Mucosa of gallbladder (tissue), 1 donor: Measurements from ENCODE around the gene ARHGEF26. TPM values are rescaled to one million over a fixed set of nuclear protein-coding genes. Genes with fewer than 3 reads are reported as not detected.

ENCODE experiments used
- DNase-seq: peaks from one replicate; pipeline ENCODE4 v3.0.0-alpha.2; 2020; ENCODE audit warnings: low spot score
- total RNA-seq: library from RNA; stranded (reverse); gene quantifications from one replicate; pipeline ENCODE4 v1.2.1, GENCODE V29; 2021
- donor health status: DM: no; HTN: no; CAD: no.

The ARHGEF26 gene
- total RNA-seq, 1 donor from 2014 or later = 56.7 TPM

DNA sequence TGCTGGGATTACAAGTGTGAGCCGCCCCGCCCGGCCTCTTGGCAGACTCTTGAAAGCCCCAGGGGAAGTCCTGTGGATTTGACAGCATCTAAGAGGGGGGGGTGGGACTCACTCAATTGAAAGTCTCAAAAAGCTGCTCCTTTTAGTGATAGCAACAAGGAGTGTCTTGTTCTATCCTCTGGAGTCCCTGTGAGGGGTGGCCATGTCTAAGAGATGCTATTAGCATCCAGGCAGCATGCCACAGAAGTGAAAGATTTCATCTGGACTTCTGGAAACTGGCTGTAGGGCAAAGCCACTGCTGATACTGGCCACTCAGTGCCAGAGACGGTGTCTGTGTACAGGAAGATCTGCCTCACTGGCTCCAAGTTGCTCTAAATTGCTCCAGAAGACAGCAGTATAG, 129.1 kb downstream of the ARHGEF26 start:
- DNase-seq = no peak

DNA sequence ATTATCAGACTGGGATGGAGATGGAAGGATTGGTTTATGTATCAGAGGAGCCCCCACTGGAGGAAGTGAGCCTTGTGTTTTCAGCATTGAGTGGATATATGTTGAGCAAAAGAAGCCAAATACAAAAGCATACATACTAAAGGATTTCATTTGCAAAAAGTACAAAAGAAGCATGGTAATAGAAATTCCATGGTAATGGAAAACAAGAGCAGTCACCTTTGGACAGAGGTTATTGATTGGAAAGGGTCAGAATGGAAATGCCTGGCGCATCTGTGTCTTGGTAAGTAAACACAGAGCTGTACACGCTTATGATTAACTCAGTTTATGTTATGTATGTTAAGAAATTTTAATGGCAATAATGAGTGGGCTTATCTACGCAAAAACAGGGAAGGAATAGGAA, 130.4 kb downstream of the ARHGEF26 start:
- no peak for DNase-seq

DNA sequence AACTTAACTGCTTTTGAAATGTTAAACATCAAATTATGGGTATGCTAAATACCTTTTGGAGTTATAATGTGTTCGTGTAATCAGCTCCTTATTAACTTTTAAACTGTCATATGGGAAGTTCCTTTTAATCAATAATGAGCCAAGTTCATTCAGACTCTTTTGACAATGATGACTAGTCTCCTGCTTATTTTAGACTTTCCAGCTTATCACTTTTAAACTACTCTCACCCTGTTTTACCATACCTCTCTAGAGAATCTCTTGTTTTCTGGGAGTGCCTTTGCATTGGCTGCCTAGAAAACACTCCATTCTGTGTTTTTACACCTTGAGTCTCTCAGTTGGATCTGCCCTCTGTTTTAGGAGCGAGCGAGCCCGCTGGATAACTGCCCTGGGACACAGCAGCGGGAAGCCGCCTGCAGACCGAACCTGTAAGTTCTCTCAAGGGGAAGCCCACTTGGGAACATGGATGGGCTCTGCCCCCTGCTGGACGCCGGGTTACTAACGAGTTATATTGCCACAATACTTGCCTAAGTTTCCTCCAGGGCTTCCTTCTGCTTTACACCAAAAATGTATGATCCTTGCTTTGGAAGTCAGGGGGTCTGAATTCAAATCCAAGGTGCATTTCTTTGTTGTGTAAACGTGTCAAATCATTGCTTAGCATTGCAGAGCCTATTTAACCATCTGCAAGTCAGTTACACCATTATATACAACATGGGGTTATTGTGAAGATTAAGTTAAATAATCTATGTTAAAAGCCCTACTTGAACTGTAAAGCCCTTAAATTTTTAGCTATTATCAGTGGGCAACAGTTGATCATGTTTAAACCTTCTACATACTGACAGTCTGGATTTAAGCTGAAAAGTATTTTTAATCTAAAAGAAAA, 131.8 kb downstream of the ARHGEF26 start:
- DNase-seq = peak; percentile 94

DNA sequence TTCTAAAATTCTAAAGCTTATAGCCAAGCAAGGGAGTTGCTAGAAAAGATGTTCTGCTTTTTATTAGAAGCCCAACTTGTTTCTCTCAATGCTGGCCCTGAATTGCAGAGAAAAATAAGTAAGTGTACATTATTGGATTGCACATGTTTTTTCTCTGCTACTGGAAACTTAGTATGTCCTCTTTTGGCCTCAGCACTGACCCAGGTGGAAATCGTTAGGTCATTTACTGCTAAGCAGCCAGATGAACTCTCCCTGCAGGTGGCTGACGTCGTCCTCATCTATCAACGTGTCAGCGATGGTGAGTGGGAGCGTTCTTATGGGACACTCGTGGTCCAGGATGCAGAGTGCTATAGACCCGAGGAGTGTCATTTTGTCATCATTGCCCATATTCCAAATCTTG, 133.3 kb downstream of the ARHGEF26 start:
- DNase-seq = no peak

DNA sequence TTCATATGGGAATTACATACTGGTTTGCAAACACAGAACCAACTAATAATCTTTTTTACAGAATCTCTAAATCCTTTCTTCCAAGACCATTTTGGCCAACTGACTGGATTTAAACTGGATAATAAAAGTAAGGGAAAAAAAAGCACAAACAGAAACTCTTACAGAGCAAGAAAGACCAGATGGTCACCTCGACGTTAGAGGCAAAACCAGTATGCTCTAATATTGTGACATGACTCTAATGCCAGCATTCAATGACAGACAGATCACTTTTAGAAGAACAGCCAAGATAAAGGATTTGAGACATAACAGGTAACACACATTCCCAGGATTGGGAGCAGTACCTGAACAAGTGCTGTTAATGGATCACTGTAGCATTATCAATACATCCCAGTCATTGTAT, 152.2 kb downstream of the ARHGEF26 start:
- DNase-seq = no peak

DNA sequence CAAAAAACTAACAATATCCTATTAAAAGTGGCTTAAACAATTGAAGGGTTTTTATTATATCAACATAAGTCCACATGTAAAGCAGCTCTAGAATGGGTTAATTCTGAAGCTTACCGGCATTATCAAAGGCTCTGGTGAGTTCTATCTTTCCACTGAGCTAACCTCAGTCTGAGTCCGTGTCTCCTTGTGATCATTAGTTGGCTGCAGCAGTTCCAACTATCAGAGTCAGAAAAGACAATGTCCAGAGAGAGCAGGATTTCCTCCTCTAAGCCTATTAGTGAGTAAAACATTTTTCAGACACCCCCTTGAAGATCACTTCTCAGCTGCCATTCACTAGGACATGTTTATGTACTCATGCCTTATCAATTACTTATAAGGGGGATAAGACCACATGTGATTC, 153.2 kb downstream of the ARHGEF26 start:
- no peak for DNase-seq

DNA sequence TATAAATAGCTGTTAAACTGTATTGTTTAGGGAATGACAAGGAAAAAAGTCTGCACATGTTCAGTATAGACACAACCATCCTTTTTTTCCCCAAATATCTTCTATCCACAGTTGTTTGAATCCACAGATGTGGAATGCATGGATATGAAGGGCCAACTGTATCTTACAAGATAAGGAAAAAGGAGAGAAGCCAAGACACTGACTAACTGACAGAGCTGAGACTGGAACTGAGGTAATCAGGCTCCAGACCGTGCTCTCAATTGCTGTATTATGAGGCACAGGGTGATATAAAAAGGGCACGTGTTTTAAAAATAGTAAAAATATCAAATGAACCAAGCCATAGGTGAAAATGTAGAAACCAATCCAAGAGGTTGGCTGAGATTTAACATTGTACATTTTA, 154.1 kb downstream of the ARHGEF26 start:
- no peak for DNase-seq

DNA sequence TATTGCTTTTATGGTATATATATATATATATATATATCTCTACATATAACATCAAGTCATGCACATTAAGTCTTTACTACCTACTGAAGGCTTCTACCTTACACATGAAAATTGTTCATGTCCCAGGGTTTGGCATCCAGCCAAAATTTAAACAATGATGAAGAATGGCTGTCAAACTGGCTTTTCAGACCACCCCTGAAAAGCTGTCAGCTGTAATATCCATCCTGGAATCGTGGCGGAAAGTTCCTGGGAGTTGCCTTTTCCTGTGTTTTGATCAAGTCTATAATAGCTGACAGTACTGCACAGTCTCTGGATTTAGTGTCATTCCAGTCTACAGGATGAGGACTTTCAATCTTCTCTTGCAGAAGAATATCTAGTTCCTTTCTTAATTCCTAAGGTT, 154.8 kb downstream of the ARHGEF26 start:
- DNase-seq = no peak

DNA sequence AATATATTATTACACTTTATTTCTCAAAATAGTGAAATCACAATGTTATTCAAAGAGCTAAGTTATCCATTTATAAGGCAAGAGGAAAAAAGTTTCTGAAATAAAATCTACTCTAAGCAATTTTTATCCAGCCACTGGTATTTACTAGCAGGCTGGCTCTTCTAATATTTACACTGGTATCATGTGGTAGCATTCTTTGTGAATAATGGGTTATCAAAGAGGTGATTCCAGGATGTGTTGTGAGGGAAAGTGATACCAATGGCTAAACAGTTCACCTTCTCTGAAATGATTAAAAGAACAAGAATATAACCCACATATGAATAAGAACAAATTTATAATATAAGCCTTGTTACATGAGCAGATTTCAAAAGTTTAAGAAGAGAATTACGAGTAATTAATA, 159.0 kb downstream of the ARHGEF26 start:
- DNase-seq = no peak

DNA sequence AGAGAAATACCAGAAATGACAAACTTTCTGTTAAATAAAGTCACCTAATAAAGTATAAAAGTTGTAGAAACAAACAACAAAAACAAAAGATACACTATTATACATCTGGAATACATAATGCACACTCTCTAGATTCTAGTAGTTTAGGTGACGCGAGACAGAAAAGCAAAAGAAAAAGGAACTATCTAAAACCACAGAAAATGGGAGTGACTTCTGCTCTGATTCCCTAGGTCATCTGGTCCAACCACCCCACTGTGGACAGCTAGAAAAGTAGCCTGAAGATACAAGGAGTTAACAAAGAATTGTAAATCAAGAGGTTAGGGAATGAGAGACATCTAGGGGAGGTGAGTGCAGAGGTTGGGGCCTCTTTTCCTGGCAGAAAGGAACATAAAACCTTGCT, 164.0 kb downstream of the ARHGEF26 start:
- no peak for DNase-seq

DNA sequence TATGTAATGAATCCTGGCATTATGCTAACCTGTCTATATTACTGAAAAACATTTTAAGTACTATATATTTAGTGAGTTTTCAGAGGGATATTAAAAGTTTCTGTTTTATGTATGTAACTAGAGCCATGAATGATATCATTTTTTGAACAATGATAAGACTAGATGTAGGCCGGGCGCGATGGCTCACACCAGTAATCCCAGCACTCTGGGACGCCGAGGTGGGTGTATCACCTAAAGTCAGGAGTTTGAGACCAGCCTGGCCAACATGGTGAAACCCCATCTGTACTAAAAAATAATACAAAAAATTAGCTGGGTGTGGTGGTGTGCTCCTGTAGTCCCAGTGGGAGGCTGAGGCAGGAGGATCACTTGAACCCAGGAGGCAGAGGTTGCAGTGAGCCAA, 169.0 kb downstream of the ARHGEF26 start:
- DNase-seq = no peak

DNA sequence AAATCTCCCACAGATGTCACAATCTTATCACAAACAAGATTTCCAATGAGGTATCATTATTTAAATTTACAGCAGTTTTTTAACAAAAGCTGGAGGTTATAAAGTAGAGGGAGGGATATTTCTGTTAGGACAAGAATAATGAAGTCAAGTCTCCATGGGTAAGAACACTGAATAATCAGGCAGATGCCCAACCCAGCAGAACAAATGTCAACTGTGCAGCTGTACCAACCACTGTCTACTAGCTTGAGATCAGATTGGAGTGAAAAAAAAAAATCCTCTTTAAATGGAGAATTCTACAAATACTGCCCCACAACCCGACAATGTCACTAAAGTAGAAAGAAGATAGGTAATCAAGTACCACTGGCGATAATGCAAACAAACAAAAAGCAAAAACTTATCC, 172.8 kb downstream of the ARHGEF26 start:
- DNase-seq = no peak

DNA sequence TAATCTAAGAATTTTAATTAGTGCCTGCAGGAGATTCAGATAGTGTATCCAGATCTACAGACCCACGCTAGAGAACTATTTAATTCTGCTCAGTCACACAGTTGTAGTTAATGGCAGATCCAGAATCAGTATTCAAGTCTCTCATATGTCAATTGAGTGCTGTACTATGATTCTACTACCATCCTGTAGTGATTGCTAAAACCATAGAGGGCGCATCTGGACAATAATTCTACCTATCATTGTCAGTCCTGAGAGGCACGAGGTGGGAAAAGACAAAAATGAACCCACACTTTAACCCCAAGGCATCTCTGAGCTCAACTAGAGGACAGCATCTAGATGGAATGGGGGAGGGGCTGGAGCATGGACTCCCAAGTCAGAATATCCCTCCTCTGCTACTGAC, 180.4 kb downstream of the ARHGEF26 start:
- DNase-seq = no peak

DNA sequence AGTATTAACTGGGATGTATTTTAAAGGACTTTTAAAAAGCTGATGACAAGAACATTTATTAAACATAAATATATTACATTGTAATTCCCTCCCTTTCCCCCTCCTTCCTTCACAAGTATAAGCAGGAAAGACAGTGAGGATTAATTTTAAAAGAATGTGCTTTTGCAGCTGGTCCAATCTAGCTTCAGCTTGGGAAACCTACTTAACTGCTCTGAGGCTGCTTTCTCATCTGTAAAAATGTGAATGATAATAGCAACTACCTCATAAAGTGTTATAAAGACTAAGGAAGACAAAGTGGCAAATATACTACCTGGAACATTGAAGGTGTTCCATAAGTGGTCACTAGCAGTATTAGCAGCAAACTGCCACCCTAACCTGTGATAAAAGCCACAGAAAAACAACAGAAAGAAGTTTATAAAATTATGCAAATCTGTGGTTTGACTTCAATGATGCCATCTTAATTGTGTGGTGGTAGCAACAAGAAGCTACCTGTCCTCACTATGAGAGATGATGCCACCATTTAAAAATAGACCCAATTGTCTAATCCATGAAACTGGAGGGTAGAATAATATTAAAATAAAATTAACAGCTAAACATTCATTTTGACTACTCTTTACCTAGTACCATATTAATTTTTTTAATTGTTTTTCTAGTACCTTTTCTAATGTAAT, 183.1 kb downstream of the ARHGEF26 start:
- DNase-seq = no peak

DNA sequence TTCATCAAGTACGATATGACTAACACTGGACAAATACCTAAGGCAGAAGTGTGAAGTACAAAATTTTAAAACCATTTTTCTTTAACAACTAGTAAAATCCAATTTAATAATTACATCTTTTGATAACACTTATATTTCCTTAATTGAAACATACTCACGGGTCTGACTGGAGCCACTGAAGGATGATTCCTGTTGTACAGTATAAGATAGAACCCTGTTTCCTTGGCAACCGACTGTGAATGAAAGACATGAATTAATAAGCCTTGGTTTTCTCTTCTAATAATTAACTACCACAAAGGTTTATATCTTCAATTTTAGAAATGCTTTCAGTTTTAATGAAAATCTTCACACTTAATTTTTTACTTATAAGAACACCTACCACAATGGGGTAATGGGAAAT, 183.7 kb downstream of the ARHGEF26 start:
- no peak for DNase-seq

DNA sequence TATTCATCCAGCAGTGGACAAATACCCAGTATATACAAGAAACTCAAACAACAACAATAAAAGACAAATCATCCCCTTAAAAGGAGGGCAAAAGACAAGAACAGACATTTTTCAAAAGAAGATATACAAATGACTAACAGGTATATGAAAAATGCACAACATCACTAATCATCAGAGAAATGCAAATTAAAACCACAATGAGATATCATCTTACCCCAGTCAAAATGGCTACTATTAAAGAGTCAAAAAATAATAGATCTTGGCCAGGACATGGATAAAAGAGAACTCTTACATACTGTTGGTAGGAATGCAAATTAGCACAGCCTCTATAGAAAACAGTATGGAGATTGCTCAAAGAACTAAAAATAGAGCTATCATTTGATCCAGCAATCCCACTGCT, 186.2 kb downstream of the ARHGEF26 start:
- DNase-seq = no peak

Other genes starting within 250 kb of the ARHGEF26 start
- gene DHX36, start 203.1 kb downstream of the ARHGEF26 start, total RNA-seq = 41.7 TPM